ENCODE data around the gene TUBB4B.

- TF ChIP-seq CTCF (IDR thresholded peaks at IDR 0.05; ENCODE audit: poor library complexity) (peak; percentile 12), EZH2 (IDR thresholded peaks at IDR 0.05; ENCODE audit: borderline replicate concordance) (no peak), EZH2phosphoT487 (IDR thresholded peaks at IDR 0.05; ENCODE audit: low read depth, severe bottlenecking, unreplicated experiment) (no peak)
Measured at GRCh38 chr9:137213160-137214060, 27.7 kb upstream of the TUBB4B start.

All from hepatocyte (in vitro differentiated cells).